IPS DF 4.7 (cell line): ENCODE results near the gene CSF2RB.

Experiments
- DNase-seq: peaks from one replicate; pipeline ENCODE4 v3.0.0-alpha.2; 2013; ENCODE audit warnings: low spot score; ENCODE audit errors: extremely low read depth

CSF2RB gene

DNA sequence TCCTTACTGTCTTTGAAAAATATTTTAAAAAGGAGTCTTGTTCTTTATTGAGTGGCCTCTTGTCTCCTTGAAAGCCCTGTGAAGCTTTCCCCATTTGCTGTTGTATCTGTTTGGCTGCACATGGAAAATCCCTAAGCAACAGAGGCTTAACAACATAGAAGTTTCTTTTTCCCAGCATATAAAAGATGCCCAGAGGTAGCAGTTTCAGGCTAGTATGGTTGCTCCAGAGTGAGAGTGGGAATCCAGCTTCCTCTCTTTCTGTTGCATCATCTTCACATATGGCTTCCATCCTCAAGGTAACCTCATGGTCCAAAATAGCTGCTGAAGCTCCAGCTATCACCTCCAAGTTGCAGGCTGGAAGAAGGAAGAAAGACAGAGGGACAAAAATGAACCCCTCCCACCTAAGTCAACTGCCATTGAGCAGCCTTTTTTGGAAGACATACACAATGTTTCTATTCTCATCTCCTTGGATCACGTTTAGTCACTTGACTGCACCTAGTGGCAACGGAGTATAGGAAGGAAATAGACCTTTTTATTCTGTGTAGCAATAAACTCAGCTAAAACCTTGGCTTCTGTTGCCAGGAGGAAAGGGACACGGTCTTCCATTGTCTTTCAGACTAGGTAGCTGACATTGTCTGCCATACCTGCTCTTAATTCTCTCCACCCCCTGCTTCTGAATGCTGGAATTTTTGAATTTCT is 5.3 kb downstream of the CSF2RB start:
- no peak for DNase-seq

- no peak for DNase-seq
Measured at GRCh38 chr22:36921309-36922104, 8.1 kb downstream of the CSF2RB start.

DNA sequence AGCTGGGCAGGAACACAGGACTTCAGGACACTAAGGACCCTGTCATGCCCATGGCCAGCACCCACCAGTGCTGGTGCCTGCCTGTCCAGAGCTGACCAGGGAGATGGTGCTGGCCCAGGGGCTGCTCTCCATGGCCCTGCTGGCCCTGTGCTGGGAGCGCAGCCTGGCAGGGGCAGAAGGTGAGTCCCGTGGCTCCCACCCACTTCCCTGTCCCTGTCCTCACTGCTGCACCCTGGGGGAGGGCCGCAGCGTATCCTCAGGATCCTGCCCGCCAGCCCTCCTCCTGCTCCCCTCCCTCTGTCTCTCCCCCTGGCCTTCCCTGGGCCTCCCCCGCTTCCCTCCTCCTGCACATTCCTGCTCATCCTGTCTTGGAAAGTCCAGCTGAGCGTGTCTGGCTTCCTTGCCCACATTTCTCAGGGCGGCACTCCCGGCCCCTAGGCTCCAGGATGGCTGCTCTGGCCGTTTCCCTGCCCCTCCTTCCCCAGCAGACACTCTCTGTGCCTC is 8.7 kb downstream of the CSF2RB start:
- no peak for DNase-seq

GRCh38 chr22:36922711-36923110 is 9.3 kb downstream of the CSF2RB start:
- DNase-seq, result no peak

GRCh38 chr22:36923131-36923788 is 9.8 kb downstream of the CSF2RB start:
- no peak for DNase-seq

DNA sequence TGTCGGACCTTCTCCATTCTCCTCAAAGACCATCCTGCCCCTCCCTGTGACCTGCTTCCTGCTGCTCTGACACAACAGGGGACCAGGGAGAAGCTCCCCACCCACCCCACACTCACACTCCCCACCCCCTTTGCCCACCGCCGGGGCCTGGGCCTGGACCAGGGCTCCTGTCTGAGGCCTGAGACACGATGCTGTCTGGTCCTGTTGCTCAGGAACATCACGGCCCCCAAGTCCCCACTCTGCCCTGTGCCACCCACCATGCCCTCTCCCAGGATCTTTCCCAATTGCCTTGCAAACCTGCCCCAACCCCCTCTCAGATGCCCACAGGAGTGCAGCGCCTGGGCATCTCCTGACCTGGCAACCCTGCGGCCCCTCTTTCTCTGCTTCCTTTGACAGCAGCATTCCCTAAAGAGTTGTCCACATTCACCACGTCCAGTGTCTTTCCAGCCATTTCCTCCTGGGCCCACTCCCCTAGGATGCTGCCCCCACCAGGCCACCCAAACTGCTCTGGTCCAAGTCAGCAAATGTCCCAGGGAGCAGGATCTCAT is 10.8 kb downstream of the CSF2RB start:
- DNase-seq, result no peak

- no peak for DNase-seq
Measured at GRCh38 chr22:36925388-36926290, 12.2 kb downstream of the CSF2RB start.

- DNase-seq, result no peak
Measured at GRCh38 chr22:36926309-36926708, 12.9 kb downstream of the CSF2RB start.

- DNase-seq, result no peak
Measured at GRCh38 chr22:36926721-36927435, 13.4 kb downstream of the CSF2RB start.

GRCh38 chr22:36927671-36928070 is 14.2 kb downstream of the CSF2RB start:
- DNase-seq, result no peak

- no peak for DNase-seq
Measured at GRCh38 chr22:36928196-36928595, 14.8 kb downstream of the CSF2RB start.

DNA sequence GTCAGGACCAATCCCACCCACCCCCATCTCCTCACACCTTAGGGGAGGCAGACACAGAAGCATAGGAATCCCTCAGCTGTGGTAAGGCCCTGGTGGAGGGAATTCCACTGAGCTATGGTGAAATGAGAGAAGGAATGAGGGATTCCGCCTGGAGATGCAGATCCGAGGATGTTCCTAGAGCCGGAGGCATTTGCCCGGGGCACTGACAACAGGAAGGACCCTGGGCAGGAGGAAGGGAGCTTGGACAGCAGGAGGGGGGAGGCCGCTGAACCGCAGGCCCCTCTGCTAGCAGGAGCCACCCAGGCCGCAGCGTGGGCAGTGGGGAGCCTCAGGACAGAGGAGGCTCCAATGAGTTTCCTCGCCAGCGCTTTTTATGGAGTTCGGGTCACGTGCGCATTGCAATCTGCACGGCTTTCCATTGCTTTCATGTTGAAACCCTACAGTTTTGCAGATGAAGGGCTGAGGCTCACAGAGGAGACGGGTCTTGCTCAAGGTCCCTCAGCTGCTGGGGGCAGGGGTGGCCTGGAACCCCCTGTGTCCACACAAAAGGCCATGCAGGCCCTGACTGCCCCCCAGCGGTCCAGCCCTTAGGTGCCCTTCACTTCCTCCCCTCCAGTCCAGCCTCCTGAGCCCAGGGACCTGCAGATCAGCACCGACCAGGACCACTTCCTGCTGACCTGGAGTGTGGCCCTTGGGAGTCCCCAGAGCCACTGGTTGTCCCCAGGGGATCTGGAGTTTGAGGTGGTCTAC is 15.5 kb downstream of the CSF2RB start:
- no peak for DNase-seq

- DNase-seq, result no peak
Measured at GRCh38 chr22:36929621-36930020, 16.2 kb downstream of the CSF2RB start.

- DNase-seq, result no peak
Measured at GRCh38 chr22:36930041-36930935, 16.9 kb downstream of the CSF2RB start.

DNA sequence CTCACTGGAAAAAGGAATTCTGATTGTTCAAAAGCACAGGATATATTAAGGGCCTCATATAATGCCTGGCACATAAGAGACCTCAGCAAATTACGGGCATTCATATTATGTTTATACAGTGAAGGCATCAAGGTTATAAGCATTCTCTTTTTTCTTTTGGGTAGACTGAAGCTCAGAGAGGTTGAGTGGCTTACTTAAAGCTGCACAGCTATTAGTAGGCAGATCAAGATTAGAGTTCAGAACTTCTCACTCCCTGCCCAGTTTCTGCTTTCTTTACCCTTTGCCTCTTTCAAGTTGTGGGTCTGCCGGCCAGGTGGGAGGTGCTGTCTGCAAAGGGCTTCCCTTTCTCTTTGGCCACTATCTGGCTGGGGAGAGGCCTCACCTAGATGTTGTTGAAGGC is 18.0 kb downstream of the CSF2RB start:
- DNase-seq, result no peak

DNA sequence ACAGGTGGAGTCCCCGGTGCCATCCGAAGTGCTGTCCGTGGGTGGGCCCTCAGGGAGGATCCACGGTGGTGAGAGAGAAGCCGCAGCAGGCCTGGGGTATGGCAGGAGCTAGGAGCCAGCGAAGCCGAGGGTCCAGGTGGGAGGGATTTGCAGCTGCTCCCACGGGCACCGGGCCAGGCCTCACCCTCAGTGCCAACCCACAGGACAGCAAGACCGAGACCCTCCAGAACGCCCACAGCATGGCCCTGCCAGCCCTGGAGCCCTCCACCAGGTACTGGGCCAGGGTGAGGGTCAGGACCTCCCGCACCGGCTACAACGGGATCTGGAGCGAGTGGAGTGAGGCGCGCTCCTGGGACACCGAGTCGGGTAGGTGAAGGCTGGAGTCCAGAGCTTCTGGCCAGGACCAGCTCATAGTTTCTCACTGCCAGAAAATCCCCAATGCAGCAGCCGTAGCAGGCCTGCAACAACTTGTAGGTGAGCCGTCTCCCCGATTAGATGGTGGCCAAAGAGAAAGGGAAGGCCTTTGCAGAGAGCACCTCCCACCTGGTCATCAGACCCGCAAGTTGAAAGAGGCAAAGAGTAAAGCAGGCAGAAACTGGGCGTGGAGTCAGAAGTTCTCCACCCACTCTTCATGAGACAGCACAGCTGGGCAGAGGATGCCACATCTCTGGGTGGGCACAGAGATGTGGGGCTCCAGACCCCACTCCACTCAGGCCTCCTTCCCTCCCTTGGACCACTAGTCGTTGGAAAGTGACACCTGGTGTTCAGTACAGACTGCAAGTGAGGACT is 20.4 kb downstream of the CSF2RB start:
- DNase-seq, result no peak

DNA sequence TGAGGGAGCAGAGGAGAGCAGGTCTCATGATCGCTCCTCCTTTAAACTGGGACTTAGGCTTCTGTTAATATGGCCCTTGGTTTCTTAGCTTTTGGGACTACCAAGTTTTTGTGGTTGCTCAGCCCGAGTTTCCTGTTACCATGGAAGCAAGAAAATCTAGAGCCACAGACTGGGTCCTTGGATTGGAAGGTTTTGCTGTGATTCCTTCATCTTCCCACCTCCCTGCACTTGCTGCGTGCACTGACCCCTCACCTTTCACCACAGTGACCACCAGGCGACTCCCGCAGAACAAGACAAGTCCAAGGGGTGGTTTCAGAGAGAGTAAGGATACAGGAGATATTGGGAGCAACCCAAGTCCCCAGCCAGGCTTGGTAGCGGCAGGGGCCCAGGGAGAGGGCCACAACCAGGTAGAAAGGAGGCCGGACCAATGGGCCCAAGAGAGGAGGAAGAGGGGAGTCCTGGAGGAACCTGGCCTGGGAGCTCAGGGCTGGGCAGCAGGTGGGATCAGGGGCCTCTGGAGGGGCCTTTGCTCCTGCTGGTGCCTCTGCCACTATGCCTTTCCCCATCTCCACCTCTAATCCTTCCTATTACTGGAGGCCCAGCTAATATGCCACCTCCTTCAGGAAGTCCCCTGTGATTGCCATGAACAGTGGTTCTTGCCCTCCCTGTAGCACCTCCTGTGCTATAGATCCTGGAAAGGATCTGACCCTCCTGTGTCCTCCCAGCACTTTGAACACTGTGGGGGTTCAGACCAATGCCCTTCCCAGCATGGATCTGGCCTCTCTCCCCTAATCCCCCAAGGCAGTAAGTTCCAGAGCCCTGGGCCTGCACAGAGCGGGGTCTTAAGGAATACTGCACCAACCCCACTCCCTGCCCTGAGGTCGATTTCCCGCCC is 21.2 kb downstream of the CSF2RB start:
- no peak for DNase-seq
